Stomach (tissue), 4 donors: ENCODE measurements around the gene GSTA5.

Experiments
- EP300 ChIP-seq: sonication (generic); formaldehyde crosslinking; IDR thresholded peaks from one replicate; pipeline ENCODE4 v1.6.1; 2017; ENCODE audit warnings: antibody characterized with exemption
- POLR2A ChIP-seq, 4 donors: fragments of 450-650 bp; IDR thresholded peaks; one replicate each; pipeline ENCODE4 v1.6.1; 2016; ENCODE audit warnings: antibody characterized with exemption in 4 of 4, control low read depth in 2 of 4, mild to moderate bottlenecking in 1 of 4, moderate library complexity in 1 of 4
- POLR2AphosphoS5 ChIP-seq, 3 donors: sonication (generic); formaldehyde crosslinking; IDR thresholded peaks; one replicate each; pipeline ENCODE4 v1.6.1; 2016; ENCODE audit warnings: antibody characterized with exemption in 3 of 3
- TF ChIP-seq, protein P1 (sequence below), 7 experiments: fragments of 450-650 bp in 4 of 7; fragments of 200-600 bp in 3 of 7; sonication (generic) in 3 of 7; IDR thresholded peaks; one replicate each; pipeline ENCODE4 v1.5.1; 2016 to 2019; ENCODE audit warnings: antibody characterized with exemption in 7 of 7, control low read depth in 2 of 7, mild to moderate bottlenecking in 1 of 7

DNA sequence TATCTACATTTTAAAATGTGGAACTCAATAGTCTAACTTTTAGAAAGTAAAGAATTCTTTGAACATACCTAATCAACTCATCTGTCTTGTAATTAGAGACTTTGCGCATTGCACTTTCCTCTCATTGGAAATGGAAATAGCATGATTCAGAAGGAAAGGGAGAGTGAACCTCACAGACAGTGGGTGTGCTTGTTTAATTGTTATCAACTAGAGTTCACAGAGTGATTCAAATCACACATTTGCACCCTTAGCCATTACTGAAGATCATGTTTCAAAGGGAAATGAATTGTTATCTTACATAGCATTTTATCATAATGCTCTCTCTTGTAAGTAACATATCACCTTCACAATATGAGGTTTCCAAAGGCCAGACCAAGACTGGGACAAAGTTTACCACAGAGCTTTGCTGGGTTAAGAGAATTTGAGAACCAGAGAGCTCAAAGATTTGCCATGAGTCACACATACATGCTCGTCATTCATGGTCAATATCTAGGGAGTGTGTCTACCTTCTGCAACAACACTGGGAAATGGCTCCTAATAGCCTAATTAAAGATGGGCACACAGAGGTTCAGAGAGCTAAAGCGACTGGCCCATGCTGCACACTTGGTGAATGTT, 47.4 kb upstream of the GSTA5 start:
- TF ChIP-seq EP300 (no peak), POLR2A (IDR thresholded peaks at IDR 0.05) (no peak), POLR2AphosphoS5 (IDR thresholded peaks at IDR 0.05) (peak in 2 of 3 donors; percentile 37 to 70)
- TF ChIP-seq, protein P1, sequence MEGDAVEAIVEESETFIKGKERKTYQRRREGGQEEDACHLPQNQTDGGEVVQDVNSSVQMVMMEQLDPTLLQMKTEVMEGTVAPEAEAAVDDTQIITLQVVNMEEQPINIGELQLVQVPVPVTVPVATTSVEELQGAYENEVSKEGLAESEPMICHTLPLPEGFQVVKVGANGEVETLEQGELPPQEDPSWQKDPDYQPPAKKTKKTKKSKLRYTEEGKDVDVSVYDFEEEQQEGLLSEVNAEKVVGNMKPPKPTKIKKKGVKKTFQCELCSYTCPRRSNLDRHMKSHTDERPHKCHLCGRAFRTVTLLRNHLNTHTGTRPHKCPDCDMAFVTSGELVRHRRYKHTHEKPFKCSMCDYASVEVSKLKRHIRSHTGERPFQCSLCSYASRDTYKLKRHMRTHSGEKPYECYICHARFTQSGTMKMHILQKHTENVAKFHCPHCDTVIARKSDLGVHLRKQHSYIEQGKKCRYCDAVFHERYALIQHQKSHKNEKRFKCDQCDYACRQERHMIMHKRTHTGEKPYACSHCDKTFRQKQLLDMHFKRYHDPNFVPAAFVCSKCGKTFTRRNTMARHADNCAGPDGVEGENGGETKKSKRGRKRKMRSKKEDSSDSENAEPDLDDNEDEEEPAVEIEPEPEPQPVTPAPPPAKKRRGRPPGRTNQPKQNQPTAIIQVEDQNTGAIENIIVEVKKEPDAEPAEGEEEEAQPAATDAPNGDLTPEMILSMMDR (IDR thresholded peaks at IDR 0.05): no peak
